Hepatocyte (in vitro differentiated cells): ENCODE results near the gene ENGASE. TPM values are rescaled to one million over a fixed set of nuclear protein-coding genes. Genes with fewer than 3 reads are reported as not detected.

Experiments
- DNase-seq: peaks from one replicate; pipeline ENCODE4 v3.0.0-alpha.2; 2016; ENCODE audit warnings: low spot score
- H2AFZ ChIP-seq: fragments of 200-600 bp; sonication (generic); 2 replicates; pipeline ENCODE4 v1.6.0; 2016; ENCODE audit warnings: antibody characterized with exemption, mild to moderate bottlenecking
- H3K27ac ChIP-seq: fragments of 200-600 bp; sonication (generic); 2 replicates; pipeline ENCODE4 v1.5.1; 2016; ENCODE audit warnings: mild to moderate bottlenecking
- H3K27me3 ChIP-seq: fragments of 200-600 bp; sonication (generic); 2 replicates; pipeline ENCODE4 v1.6.1; 2016
- H3K36me3 ChIP-seq: fragments of 200-600 bp; sonication (generic); replicated peaks from 2 replicates; pipeline ENCODE4 v1.5.1; 2016; ENCODE audit warnings: low read depth; ENCODE audit not compliant: insufficient read depth
- H3K4me1 ChIP-seq: fragments of 200-600 bp; sonication (generic); 2 replicates; pipeline ENCODE4 v1.5.1; 2016; ENCODE audit warnings: mild to moderate bottlenecking, moderate library complexity; ENCODE audit not compliant: insufficient read depth
- H3K4me2 ChIP-seq: fragments of 200-600 bp; sonication (generic); 2 replicates; pipeline ENCODE4 v1.6.0; 2016
- H3K4me3 ChIP-seq: fragments of 200-600 bp; sonication (generic); 2 replicates; pipeline ENCODE4 v1.5.1; 2016; ENCODE audit warnings: mild to moderate bottlenecking
- H3K79me2 ChIP-seq: fragments of 200-600 bp; sonication (generic); 2 replicates; pipeline ENCODE4 v1.6.0; 2017; ENCODE audit warnings: mild to moderate bottlenecking
- H3K9me2 ChIP-seq: fragments of 200-600 bp; sonication (generic); replicated peaks from 2 replicates; pipeline ENCODE4 v1.6.0; 2017; ENCODE audit warnings: mild to moderate bottlenecking; ENCODE audit not compliant: insufficient read depth
- H3K9me3 ChIP-seq: fragments of 200-600 bp; sonication (generic); 2 replicates; pipeline ENCODE4 v1.5.1; 2016; ENCODE audit warnings: low read depth, mild to moderate bottlenecking
- H4K20me1 ChIP-seq: fragments of 200-600 bp; sonication (generic); 2 replicates; pipeline ENCODE4 v1.6.0; 2016; ENCODE audit warnings: mild to moderate bottlenecking; ENCODE audit not compliant: insufficient read depth, poor library complexity, severe bottlenecking
- EZH2 ChIP-seq: fragments of 200-600 bp; sonication (generic); IDR thresholded peaks from 2 replicates; pipeline ENCODE4 v1.6.1; 2016; ENCODE audit warnings: antibody characterized with exemption, mild to moderate bottlenecking, borderline replicate concordance
- EZH2phosphoT487 ChIP-seq: fragments of 200-600 bp; sonication (generic); IDR thresholded peaks from one replicate; pipeline ENCODE4 v1.6.1; 2018; ENCODE audit warnings: antibody characterized with exemption, mild to moderate bottlenecking, low read depth, moderate library complexity; ENCODE audit not compliant: unreplicated experiment, severe bottlenecking
- WGBS: methylation state at CpG from one replicate; pipeline ENCODE4 v1.1.6; 2016; ENCODE audit warnings: low lambda C conversion rate; ENCODE audit errors: missing lambda C conversion rate; 5-methylcytosine and 5-hydroxymethylcytosine counted together
- polyA plus RNA-seq: library from polyadenylated mRNA; unstranded; fragments of >200 nt; fragmentation: Nextera tagmentation; extraction: Ambion mirVana; gene quantifications from 2 replicates; pipeline ENCODE4 v1.2.1, GENCODE V29; 2016
- total RNA-seq: library from RNA; depleted of rRNA; stranded (reverse); fragments of >200 nt; gene quantifications from 2 replicates; pipeline ENCODE4 v1.2.3, GENCODE V29; 2014
- TF ChIP-seq, protein P1 (sequence below): fragments of 200-600 bp; sonication (generic); IDR thresholded peaks from 2 replicates; pipeline ENCODE4 v1.5.1; 2016; ENCODE audit warnings: antibody characterized with exemption, mild to moderate bottlenecking; ENCODE audit not compliant: poor library complexity

Gene ENGASE
- total and polyA plus RNA-seq, 2 experiments from 2014 or later, result 24.4 to 34.0 TPM

GRCh38 chr17:79132271-79133064 is 57.8 kb downstream of the ENGASE start:
- WGBS, result 90% methylated on average over 27 of the region's 36 CpGs
- H3K9me3 ChIP-seq, result no peaks in the 10 kb centered on the region
- no peak for DNase-seq
- no peak overlapping the region for H3K27ac ChIP-seq
- no peaks in the 10 kb centered on the region for H4K20me1 ChIP-seq
- no peak for TF ChIP-seq EZH2phosphoT487
- H3K79me2 ChIP-seq, result no peaks in the 10 kb centered on the region
- no peaks in the 10 kb centered on the region for H3K36me3 ChIP-seq
- no peak overlapping the region for H3K4me3 ChIP-seq
- H3K4me2 ChIP-seq, result no peak overlapping the region
- no peaks in the 10 kb centered on the region for H3K4me1 ChIP-seq
- no peaks in the 10 kb centered on the region for H3K27me3 ChIP-seq
- no peak overlapping the region for H2AFZ ChIP-seq
- H3K9me2 ChIP-seq, result no peaks in the 10 kb centered on the region

- Histone ChIP-seq H3K9me3 (no peaks in the 10 kb centered on the region), H3K79me2 (no peaks in the 10 kb centered on the region), H3K9me2 (no peaks in the 10 kb centered on the region), H2AFZ (no peak overlapping the region), H3K36me3 (no peaks in the 10 kb centered on the region), H3K27me3 (no peaks in the 10 kb centered on the region), H3K4me3 (no peak overlapping the region), H3K4me2 (no peak overlapping the region), H3K4me1 (no peaks in the 10 kb centered on the region), H3K27ac (no peak overlapping the region), H4K20me1 (no peaks in the 10 kb centered on the region)
- TF ChIP-seq, protein P1, sequence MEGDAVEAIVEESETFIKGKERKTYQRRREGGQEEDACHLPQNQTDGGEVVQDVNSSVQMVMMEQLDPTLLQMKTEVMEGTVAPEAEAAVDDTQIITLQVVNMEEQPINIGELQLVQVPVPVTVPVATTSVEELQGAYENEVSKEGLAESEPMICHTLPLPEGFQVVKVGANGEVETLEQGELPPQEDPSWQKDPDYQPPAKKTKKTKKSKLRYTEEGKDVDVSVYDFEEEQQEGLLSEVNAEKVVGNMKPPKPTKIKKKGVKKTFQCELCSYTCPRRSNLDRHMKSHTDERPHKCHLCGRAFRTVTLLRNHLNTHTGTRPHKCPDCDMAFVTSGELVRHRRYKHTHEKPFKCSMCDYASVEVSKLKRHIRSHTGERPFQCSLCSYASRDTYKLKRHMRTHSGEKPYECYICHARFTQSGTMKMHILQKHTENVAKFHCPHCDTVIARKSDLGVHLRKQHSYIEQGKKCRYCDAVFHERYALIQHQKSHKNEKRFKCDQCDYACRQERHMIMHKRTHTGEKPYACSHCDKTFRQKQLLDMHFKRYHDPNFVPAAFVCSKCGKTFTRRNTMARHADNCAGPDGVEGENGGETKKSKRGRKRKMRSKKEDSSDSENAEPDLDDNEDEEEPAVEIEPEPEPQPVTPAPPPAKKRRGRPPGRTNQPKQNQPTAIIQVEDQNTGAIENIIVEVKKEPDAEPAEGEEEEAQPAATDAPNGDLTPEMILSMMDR, result no peak
- TF ChIP-seq EZH2phosphoT487 (no peak), EZH2 (no peak)
- WGBS, result no CpG with 5 or more reads among the region's 1 CpG
- no peak for DNase-seq
These were observed 58.6 kb downstream of the ENGASE start for GRCh38 chr17:79133214-79133613.

GRCh38 chr17:79133985-79134384 is 59.4 kb downstream of the ENGASE start:
- Histone ChIP-seq H3K4me3 (no peak overlapping the region), H3K36me3 (no peaks in the 10 kb centered on the region), H3K4me1 (no peaks in the 10 kb centered on the region), H3K4me2 (no peak overlapping the region), H3K27ac (no peak overlapping the region), H3K9me3 (no peaks in the 10 kb centered on the region), H4K20me1 (no peaks in the 10 kb centered on the region), H2AFZ (no peak overlapping the region), H3K9me2 (no peaks in the 10 kb centered on the region), H3K27me3 (no peaks in the 10 kb centered on the region), H3K79me2 (no peaks in the 10 kb centered on the region)
- WGBS, result 86% methylated on average over 7 of the region's 7 CpGs
- TF ChIP-seq EZH2, result no peak
- no peak for TF ChIP-seq EZH2phosphoT487
- TF ChIP-seq, protein P1, result no peak
- DNase-seq, result no peak

DNA sequence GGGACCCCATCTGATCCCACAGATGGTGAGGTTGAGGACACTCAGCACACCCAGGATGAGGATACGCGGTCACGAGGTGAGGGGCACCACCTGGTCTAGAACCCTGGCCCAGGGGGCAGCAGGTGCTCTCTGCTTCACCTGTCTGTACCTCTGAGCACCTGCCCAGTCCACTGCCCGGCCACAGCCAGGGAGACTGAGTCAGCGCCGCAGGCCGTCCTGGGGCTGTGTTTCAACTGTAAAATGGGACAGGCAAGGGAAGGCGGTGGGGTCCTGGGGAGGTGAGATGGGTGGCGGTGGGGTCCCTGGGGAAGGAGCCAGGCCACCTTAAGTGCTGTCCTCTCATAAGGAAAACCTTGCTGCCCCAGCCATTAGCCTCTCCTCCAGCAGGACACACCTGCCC is 60.4 kb downstream of the ENGASE start:
- Histone ChIP-seq H3K4me2 (no peak overlapping the region), H3K9me2 (no peaks in the 10 kb centered on the region), H3K9me3 (no peaks in the 10 kb centered on the region), H3K36me3 (no peaks in the 10 kb centered on the region), H3K27me3 (no peaks in the 10 kb centered on the region), H3K4me1 (no peaks in the 10 kb centered on the region), H4K20me1 (no peaks in the 10 kb centered on the region), H3K4me3 (no peak overlapping the region), H3K27ac (no peak overlapping the region), H2AFZ (no peak overlapping the region), H3K79me2 (no peaks in the 10 kb centered on the region)
- no peak for TF ChIP-seq EZH2phosphoT487
- TF ChIP-seq, protein P1, result no peak
- no peak for TF ChIP-seq EZH2
- 88% methylated on average over 9 of the region's 9 CpGs for WGBS
- DNase-seq, result no peak
